WTC11 (cell line): ENCODE data around the gene SVEP1. TPM values are rescaled to one million over a fixed set of nuclear protein-coding genes. Genes with fewer than 3 reads are reported as not detected.

Experiments
- ATAC-seq: fragments of 200-7000 bp; cut with Tn5 transposase; 2 replicates; pipeline ENCODE4 v1.10.0; 2021; ENCODE audit warnings: mild to moderate bottlenecking, moderate library complexity
- CTCF ChIA-PET: fragments of 300-600 bp; sonication (Branson Sonifier 250); formaldehyde crosslinking; loops from one replicate; lab custom pipeline; 2021; ENCODE audit warnings: antibody characterized with exemption; lab: Charles Lee
- POLR2A ChIA-PET: fragments of 350-600 bp; sonication (Branson Sonifier 250); formaldehyde crosslinking; loops from one replicate; lab custom pipeline; 2021; ENCODE audit warnings: antibody characterized with exemption; lab: Charles Lee
- DNase-seq: peaks from one replicate; pipeline ENCODE4 v3.0.0; 2021; ENCODE audit warnings: low spot score
- H3K27ac Mint-ChIP-seq: 2 replicates; pipeline ENCODE4 v1.8.0; 2021; ENCODE audit warnings: mixed read lengths
- H3K27me3 Mint-ChIP-seq: 2 replicates; pipeline ENCODE4 v1.8.0; 2021; ENCODE audit warnings: low read depth, mild to moderate bottlenecking, moderate library complexity, mixed read lengths
- H3K36me3 Mint-ChIP-seq: 2 replicates; pipeline ENCODE4 v1.8.0; 2021; ENCODE audit warnings: mixed read lengths
- H3K4me1 Mint-ChIP-seq: 2 replicates; pipeline ENCODE4 v1.8.0; 2022; ENCODE audit warnings: mixed read lengths
- H3K4me3 Mint-ChIP-seq: 2 replicates; pipeline ENCODE4 v1.8.0; 2021; ENCODE audit warnings: mild to moderate bottlenecking, moderate library complexity, mixed read lengths
- H3K9me3 Mint-ChIP-seq: 2 replicates; pipeline ENCODE4 v1.8.0; 2021; ENCODE audit warnings: mixed read lengths
- AFF4 ChIP-seq: sonication (generic); formaldehyde crosslinking; IDR thresholded peaks from 2 replicates; pipeline ENCODE4 v1.8.1; 2023; ENCODE audit warnings: mild to moderate bottlenecking, missing genetic modification reagents, borderline replicate concordance
- ATF3 ChIP-seq: sonication (generic); formaldehyde crosslinking; conservative IDR thresholded peaks from 2 replicates; pipeline ENCODE4 v1.8.1; 2022; ENCODE audit warnings: mild to moderate bottlenecking, missing genetic modification reagents
- CBFB ChIP-seq: sonication (generic); formaldehyde crosslinking; IDR thresholded peaks from 2 replicates; pipeline ENCODE4 v1.8.1; 2022; ENCODE audit warnings: mild to moderate bottlenecking, low read depth, missing genetic modification reagents
- E2F4 ChIP-seq: sonication (generic); formaldehyde crosslinking; IDR thresholded peaks from 2 replicates; pipeline ENCODE4 v1.8.1; 2022; ENCODE audit warnings: low read depth, mild to moderate bottlenecking, moderate library complexity, missing genetic modification reagents, borderline replicate concordance
- E2F5 ChIP-seq: sonication (generic); formaldehyde crosslinking; IDR thresholded peaks from 2 replicates; pipeline ENCODE4 v1.8.1; 2022; ENCODE audit warnings: mild to moderate bottlenecking, moderate library complexity, missing genetic modification reagents
- ESRRA ChIP-seq: sonication (generic); formaldehyde crosslinking; IDR thresholded peaks from 2 replicates; pipeline ENCODE4 v1.8.1; 2022; ENCODE audit warnings: mild to moderate bottlenecking, missing genetic modification reagents, borderline replicate concordance
- ETV6 ChIP-seq: sonication (generic); formaldehyde crosslinking; IDR thresholded peaks from 2 replicates; pipeline ENCODE4 v1.8.1; 2022; ENCODE audit warnings: mild to moderate bottlenecking, missing genetic modification reagents
- FOXJ3 ChIP-seq: sonication (generic); formaldehyde crosslinking; IDR thresholded peaks from 2 replicates; pipeline ENCODE4 v1.9.0; 2021; ENCODE audit warnings: missing genetic modification reagents, mild to moderate bottlenecking, borderline replicate concordance
- FOXK1 ChIP-seq: sonication (generic); formaldehyde crosslinking; IDR thresholded peaks from 2 replicates; pipeline ENCODE4 v1.8.0; 2022; ENCODE audit warnings: mild to moderate bottlenecking, moderate library complexity, missing genetic modification reagents
- GTF2I ChIP-seq: fragments of 250-450 bp; sonication (Bioruptor Pico); conservative IDR thresholded peaks from 2 replicates; pipeline ENCODE4 v1.4.0; 2021; ENCODE audit warnings: mild to moderate bottlenecking
- KAT7 ChIP-seq: sonication (generic); formaldehyde crosslinking; IDR thresholded peaks from 2 replicates; pipeline ENCODE4 v1.8.1; 2023; ENCODE audit warnings: missing genetic modification reagents, mild to moderate bottlenecking, borderline replicate concordance
- NR3C1 ChIP-seq: sonication (generic); formaldehyde crosslinking; conservative IDR thresholded peaks from 2 replicates; pipeline ENCODE4 v1.8.1; 2023; ENCODE audit warnings: low read depth, mild to moderate bottlenecking, missing genetic modification reagents
- SMAD3 ChIP-seq: sonication (generic); formaldehyde crosslinking; IDR thresholded peaks from 2 replicates; pipeline ENCODE4 v1.8.0; 2022; ENCODE audit warnings: missing genetic modification reagents, mild to moderate bottlenecking, borderline replicate concordance
- SMAD4 ChIP-seq: sonication (generic); formaldehyde crosslinking; IDR thresholded peaks from 2 replicates; pipeline ENCODE4 v1.8.0; 2022; ENCODE audit warnings: mild to moderate bottlenecking, missing genetic modification reagents
- ZBTB21 ChIP-seq: sonication (generic); formaldehyde crosslinking; IDR thresholded peaks from 2 replicates; pipeline ENCODE4 v1.8.1; 2023; ENCODE audit warnings: mild to moderate bottlenecking, missing genetic modification reagents, borderline replicate concordance
- ZNF219 ChIP-seq: sonication (generic); formaldehyde crosslinking; IDR thresholded peaks from 2 replicates; pipeline ENCODE4 v1.8.0; 2023; ENCODE audit warnings: missing genetic modification reagents, mild to moderate bottlenecking, borderline replicate concordance
- ZNF232 ChIP-seq: sonication (generic); formaldehyde crosslinking; IDR thresholded peaks from 2 replicates; pipeline ENCODE4 v1.8.0; 2022; ENCODE audit warnings: mild to moderate bottlenecking, missing genetic modification reagents
- ZNF263 ChIP-seq: sonication (generic); formaldehyde crosslinking; IDR thresholded peaks from 2 replicates; pipeline ENCODE4 v1.8.1; 2022; ENCODE audit warnings: low read depth, mild to moderate bottlenecking, moderate library complexity, missing genetic modification reagents
- ZNF416 ChIP-seq: fragments of 250-450 bp; sonication (Bioruptor Pico); IDR thresholded peaks from 2 replicates; pipeline ENCODE4 v1.9.0; 2021; ENCODE audit warnings: mild to moderate bottlenecking, inconsistent platforms
- ZNF423 ChIP-seq: fragments of 250-450 bp; sonication (Bioruptor Pico); IDR thresholded peaks from 2 replicates; pipeline ENCODE4 v2.1.2; 2022; ENCODE audit warnings: mild to moderate bottlenecking, moderate library complexity
- ZSCAN18 ChIP-seq: fragments of 250-450 bp; sonication (Bioruptor Pico); IDR thresholded peaks from 2 replicates; pipeline ENCODE4 v2.1.2; 2022; ENCODE audit warnings: mild to moderate bottlenecking, moderate library complexity
- total RNA-seq: library from RNA; stranded (reverse); gene quantifications from 3 replicates; pipeline ENCODE4 v1.2.3, GENCODE V29; 2021

The SVEP1 gene
- total RNA-seq, 1 experiment from 2014 or later, result 0.74 TPM

GRCh38 chr9:110520120-110520701, 59.3 kb downstream of the SVEP1 start:
- H3K4me1 Mint-ChIP-seq, result no peaks in the 10 kb centered on the region
- ChIA-PET POLR2A (no interaction called here), CTCF (no interaction called here)
- ATAC-seq, result no peak
- no peaks in the 10 kb centered on the region for H3K27me3 Mint-ChIP-seq
- H3K27ac Mint-ChIP-seq, result no peak overlapping the region
- TF ChIP-seq NR3C1 (CRISPR knock-in tag) (no peak), ESRRA (CRISPR knock-in tag) (no peak), GTF2I (CRISPR knock-in tag) (no peak), ZSCAN18 (CRISPR knock-in tag) (no peak), E2F5 (CRISPR knock-in tag) (no peak)
- TF ChIP-seq, all 79 proteins: peak for 0
- no peak for DNase-seq
- no peaks in the 10 kb centered on the region for H3K9me3 Mint-ChIP-seq
- H3K4me3 Mint-ChIP-seq, result no peak overlapping the region
- H3K36me3 Mint-ChIP-seq, result no peaks in the 10 kb centered on the region

GRCh38 chr9:110517483-110517882, 62.1 kb downstream of the SVEP1 start:
- POLR2A ChIA-PET, result no interaction called here
- Mint-ChIP-seq H3K27ac (no peak overlapping the region), H3K36me3 (no peaks in the 10 kb centered on the region), H3K27me3 (no peaks in the 10 kb centered on the region)
- TF ChIP-seq SMAD4 (CRISPR knock-in tag), result no peak
- TF ChIP-seq E2F4 (CRISPR knock-in tag), result no peak
- TF ChIP-seq ESRRA (CRISPR knock-in tag), result no peak
- TF ChIP-seq ATF3, result no peak
- no peak for TF ChIP-seq ZNF423 (CRISPR knock-in tag)
- no peak for TF ChIP-seq KAT7
- TF ChIP-seq ZSCAN18 (CRISPR knock-in tag), result no peak
- no peak for TF ChIP-seq FOXK1 (CRISPR knock-in tag)
- TF ChIP-seq ZNF416 (CRISPR knock-in tag), result no peak
- no peak for TF ChIP-seq GTF2I (CRISPR knock-in tag)
- no peak for TF ChIP-seq E2F5 (CRISPR knock-in tag)
- TF ChIP-seq ZBTB21 (CRISPR knock-in tag), result no peak
- no peak for TF ChIP-seq ZNF219 (CRISPR knock-in tag)
- no peak for TF ChIP-seq SMAD3 (CRISPR knock-in tag)
- no peak for TF ChIP-seq AFF4 (CRISPR knock-in tag)
- no peak for TF ChIP-seq FOXJ3 (CRISPR knock-in tag)
- no peak for TF ChIP-seq ETV6 (CRISPR knock-in tag)
- no peak for TF ChIP-seq ZNF263 (CRISPR knock-in tag)
- TF ChIP-seq ZNF232 (CRISPR knock-in tag), result no peak
- no peak for TF ChIP-seq CBFB (CRISPR knock-in tag)
- TF ChIP-seq, all 79 proteins: peak for 0
- CTCF ChIA-PET, result interaction anchor here (0.7 kb wide), 1 partner anchor 173 kb away, joined by 3 read pairs; no protein-coding TSS in a partner anchor
- no peaks in the 10 kb centered on the region for H3K9me3 Mint-ChIP-seq
- DNase-seq (no peak), ATAC-seq (no peak)
- no peaks in the 10 kb centered on the region for H3K4me1 Mint-ChIP-seq
- no peak overlapping the region for H3K4me3 Mint-ChIP-seq
